ENCODE measurements around the gene NCOA4. TPM values are rescaled to one million over a fixed set of nuclear protein-coding genes. Genes with fewer than 3 reads are reported as not detected.

Gene NCOA4
- total and polyA plus RNA-seq, 2 donors, result 75.2 to 231 TPM

GRCh38 chr10:46016811-46017210 lies 13.6 kb downstream of the NCOA4 start:
- no peak overlapping the region for H3K27ac ChIP-seq (ENCODE audit: low read depth in 1 of 2, low read length in 1 of 2)
- DNase-seq (ENCODE audit: low read depth in 6 of 9, low spot score in 9 of 9), result no peak
- H3K36me3 ChIP-seq (ENCODE audit: control insufficient read depth in 2 of 2, insufficient read depth in 2 of 2, low read length in 1 of 2), result peaks cover 23 to 45% of the 10 kb centered on the region in 2 donors
- WGBS, result 99% methylated on average over 1 of the region's 1 CpG
- no peaks in the 10 kb centered on the region for H3K27me3 ChIP-seq (ENCODE audit: control insufficient read depth in 2 of 2, insufficient read depth in 1 of 2, low read length in 1 of 2)
- H3K4me1 ChIP-seq (ENCODE audit: control insufficient read depth in 2 of 2, insufficient read depth in 2 of 2, low read length in 2 of 2), result peaks cover 6 to 18% of the 10 kb centered on the region in 2 donors
- H3K4me3 ChIP-seq (ENCODE audit: low read length in 2 of 2), result no peak overlapping the region
- no peaks in the 10 kb centered on the region for H3K9me3 ChIP-seq (ENCODE audit: control insufficient read depth in 2 of 2, insufficient read depth in 1 of 2, low read length in 1 of 2)

DNA sequence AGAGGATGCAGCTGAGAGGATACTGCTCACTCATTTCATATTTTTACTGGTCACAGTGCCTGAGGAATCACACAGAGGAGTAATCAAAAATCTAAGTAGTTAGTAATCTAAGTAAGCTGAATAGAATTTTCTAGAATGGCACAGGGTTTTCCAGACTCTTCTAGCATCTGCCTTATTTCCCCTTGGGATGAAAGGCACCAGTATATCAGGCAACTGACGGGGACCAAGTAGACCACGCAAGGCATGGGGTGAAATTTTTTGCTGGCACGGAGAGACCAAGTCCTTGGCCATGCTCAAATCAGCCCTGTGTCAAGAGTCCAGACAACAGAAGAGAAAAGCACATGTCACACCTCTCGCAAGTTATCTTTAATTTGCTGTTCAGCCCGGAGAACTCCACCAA lies 14.2 kb downstream of the NCOA4 start:
- Histone ChIP-seq H3K36me3 (ENCODE audit: control insufficient read depth in 2 of 2, insufficient read depth in 2 of 2, low read length in 1 of 2) (peaks cover 27 to 50% of the 10 kb centered on the region in 2 donors), H3K4me3 (ENCODE audit: low read length in 2 of 2) (no peak overlapping the region), H3K27ac (ENCODE audit: low read depth in 1 of 2, low read length in 1 of 2) (no peak overlapping the region), H3K27me3 (ENCODE audit: control insufficient read depth in 2 of 2, insufficient read depth in 1 of 2, low read length in 1 of 2) (no peaks in the 10 kb centered on the region), H3K9me3 (ENCODE audit: control insufficient read depth in 2 of 2, insufficient read depth in 1 of 2, low read length in 1 of 2) (no peaks in the 10 kb centered on the region), H3K4me1 (ENCODE audit: control insufficient read depth in 2 of 2, insufficient read depth in 2 of 2, low read length in 2 of 2) (peaks cover 6 to 18% of the 10 kb centered on the region in 2 donors)
- 98% methylated on average over 5 of the region's 5 CpGs for WGBS
- DNase-seq (ENCODE audit: low read depth in 6 of 9, low spot score in 9 of 9), result no peak

DNA sequence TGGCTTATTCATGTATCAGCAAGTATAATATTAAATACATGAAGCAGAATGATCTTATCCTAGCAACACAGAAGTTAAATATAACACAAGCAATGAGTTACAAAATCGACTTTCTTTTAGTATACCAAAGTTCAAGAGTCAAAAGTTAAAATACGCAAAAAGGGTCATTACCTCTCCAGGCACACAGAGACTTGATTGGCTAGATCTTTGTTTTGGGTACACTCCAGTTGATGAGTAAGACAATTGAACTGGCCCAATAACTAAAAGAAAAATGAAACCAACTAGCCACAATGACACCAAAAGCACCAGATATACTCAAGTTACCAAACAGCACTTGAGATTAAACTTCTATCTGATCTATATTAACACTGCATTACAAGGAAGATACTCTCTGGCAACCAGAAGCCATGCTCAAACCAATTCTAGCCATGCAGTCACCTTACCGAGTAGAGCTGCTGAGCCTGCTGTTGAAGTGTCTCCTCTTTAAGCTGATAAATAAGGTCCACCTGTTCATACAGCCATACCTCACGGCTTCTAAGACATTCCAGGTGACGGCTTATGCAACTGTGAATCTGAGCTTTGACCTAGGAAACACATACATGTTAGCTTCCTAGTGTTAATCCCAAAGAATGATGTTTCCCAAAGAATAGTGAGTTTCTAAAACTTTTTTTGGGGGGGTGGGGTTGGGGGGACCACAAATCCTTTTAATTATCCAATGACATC lies 15.6 kb downstream of the NCOA4 start:
- no peaks in the 10 kb centered on the region for H3K27me3 ChIP-seq (ENCODE audit: control insufficient read depth in 2 of 2, insufficient read depth in 1 of 2, low read length in 1 of 2)
- peaks cover 3 to 12% of the 10 kb centered on the region in 2 donors for H3K4me1 ChIP-seq (ENCODE audit: control insufficient read depth in 2 of 2, insufficient read depth in 2 of 2, low read length in 2 of 2)
- DNase-seq (ENCODE audit: low read depth in 6 of 9, low spot score in 9 of 9), result no peak
- H3K36me3 ChIP-seq (ENCODE audit: control insufficient read depth in 2 of 2, insufficient read depth in 2 of 2, low read length in 1 of 2), result peaks cover 40 to 64% of the 10 kb centered on the region in 2 donors
- H3K9me3 ChIP-seq (ENCODE audit: control insufficient read depth in 2 of 2, insufficient read depth in 1 of 2, low read length in 1 of 2), result no peaks in the 10 kb centered on the region
- 98% methylated on average over 5 of the region's 5 CpGs for WGBS
- no peak overlapping the region for H3K27ac ChIP-seq (ENCODE audit: low read depth in 1 of 2, low read length in 1 of 2)
- H3K4me3 ChIP-seq (ENCODE audit: low read length in 2 of 2), result no peak overlapping the region

- DNase-seq (ENCODE audit: low read depth in 6 of 9, low spot score in 9 of 9), result no peak
- peaks cover 3 to 6% of the 10 kb centered on the region in 2 donors for H3K4me1 ChIP-seq (ENCODE audit: control insufficient read depth in 2 of 2, insufficient read depth in 2 of 2, low read length in 2 of 2)
- H3K9me3 ChIP-seq (ENCODE audit: control insufficient read depth in 2 of 2, insufficient read depth in 1 of 2, low read length in 1 of 2), result no peaks in the 10 kb centered on the region
- WGBS, result 98% methylated on average over 5 of the region's 5 CpGs
- no peak overlapping the region for H3K27ac ChIP-seq (ENCODE audit: low read depth in 1 of 2, low read length in 1 of 2)
- no peaks in the 10 kb centered on the region for H3K27me3 ChIP-seq (ENCODE audit: control insufficient read depth in 2 of 2, insufficient read depth in 1 of 2, low read length in 1 of 2)
- peaks cover 44 to 68% of the 10 kb centered on the region in 2 donors for H3K36me3 ChIP-seq (ENCODE audit: control insufficient read depth in 2 of 2, insufficient read depth in 2 of 2, low read length in 1 of 2)
- H3K4me3 ChIP-seq (ENCODE audit: low read length in 2 of 2), result no peak overlapping the region
These were observed 16.2 kb downstream of the NCOA4 start for GRCh38 chr10:46014206-46014605.

GRCh38 chr10:46012746-46013145 lies 17.7 kb downstream of the NCOA4 start:
- H3K9me3 ChIP-seq (ENCODE audit: control insufficient read depth in 2 of 2, insufficient read depth in 1 of 2, low read length in 1 of 2), result no peaks in the 10 kb centered on the region
- no peak for DNase-seq (ENCODE audit: low read depth in 6 of 9, low spot score in 9 of 9)
- H3K27me3 ChIP-seq (ENCODE audit: control insufficient read depth in 2 of 2, insufficient read depth in 1 of 2, low read length in 1 of 2), result no peaks in the 10 kb centered on the region
- no peaks in the 10 kb centered on the region for H3K4me1 ChIP-seq (ENCODE audit: control insufficient read depth in 2 of 2, insufficient read depth in 2 of 2, low read length in 2 of 2)
- H3K36me3 ChIP-seq (ENCODE audit: control insufficient read depth in 2 of 2, insufficient read depth in 2 of 2, low read length in 1 of 2), result peaks cover 50 to 82% of the 10 kb centered on the region in 2 donors
- 97% methylated on average over 3 of the region's 3 CpGs for WGBS
- no peak overlapping the region for H3K4me3 ChIP-seq (ENCODE audit: low read length in 2 of 2)
- H3K27ac ChIP-seq (ENCODE audit: low read depth in 1 of 2, low read length in 1 of 2), result no peak overlapping the region

- H3K27ac ChIP-seq (ENCODE audit: low read depth in 1 of 2, low read length in 1 of 2), result no peak overlapping the region
- no peak for DNase-seq (ENCODE audit: low read depth in 6 of 9, low spot score in 9 of 9)
- peaks cover 67 to 97% of the 10 kb centered on the region in 2 donors for H3K36me3 ChIP-seq (ENCODE audit: control insufficient read depth in 2 of 2, insufficient read depth in 2 of 2, low read length in 1 of 2)
- no peaks in the 10 kb centered on the region for H3K4me1 ChIP-seq (ENCODE audit: control insufficient read depth in 2 of 2, insufficient read depth in 2 of 2, low read length in 2 of 2)
- no peaks in the 10 kb centered on the region for H3K9me3 ChIP-seq (ENCODE audit: control insufficient read depth in 2 of 2, insufficient read depth in 1 of 2, low read length in 1 of 2)
- no peaks in the 10 kb centered on the region for H3K27me3 ChIP-seq (ENCODE audit: control insufficient read depth in 2 of 2, insufficient read depth in 1 of 2, low read length in 1 of 2)
- 97% methylated on average over 3 of the region's 3 CpGs for whole genome bisulfite sequencing
- H3K4me3 ChIP-seq (ENCODE audit: low read length in 2 of 2), result no peak overlapping the region
These were observed 24.2 kb downstream of the NCOA4 start for GRCh38 chr10:46006219-46006618.

DNA sequence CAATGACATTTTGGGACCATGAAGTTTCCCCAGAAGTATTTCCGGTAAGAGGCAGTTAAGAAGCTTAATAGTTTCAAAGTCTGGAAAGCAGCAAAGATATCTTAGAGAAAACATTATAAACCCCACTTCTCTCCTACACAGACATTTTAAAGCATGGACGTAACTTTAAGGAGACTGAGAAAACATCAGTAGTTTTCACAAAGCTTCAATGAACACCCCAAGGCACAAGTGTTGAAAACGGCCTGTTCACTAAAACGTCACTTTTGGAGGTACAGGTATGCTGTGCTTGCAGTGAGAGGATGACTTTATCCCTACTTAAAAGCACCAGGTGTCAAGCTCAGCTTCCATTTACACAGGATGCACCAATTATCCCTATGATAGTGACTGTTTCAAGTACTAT lies 25.0 kb downstream of the NCOA4 start:
- Histone ChIP-seq H3K27ac (ENCODE audit: low read depth in 1 of 2, low read length in 1 of 2) (no peak overlapping the region), H3K4me3 (ENCODE audit: low read length in 2 of 2) (no peak overlapping the region), H3K36me3 (ENCODE audit: control insufficient read depth in 2 of 2, insufficient read depth in 2 of 2, low read length in 1 of 2) (peaks cover 64 to 93% of the 10 kb centered on the region in 2 donors), H3K27me3 (ENCODE audit: control insufficient read depth in 2 of 2, insufficient read depth in 1 of 2, low read length in 1 of 2) (no peaks in the 10 kb centered on the region), H3K4me1 (ENCODE audit: control insufficient read depth in 2 of 2, insufficient read depth in 2 of 2, low read length in 2 of 2) (no peaks in the 10 kb centered on the region), H3K9me3 (ENCODE audit: control insufficient read depth in 2 of 2, insufficient read depth in 1 of 2, low read length in 1 of 2) (no peaks in the 10 kb centered on the region)
- 97% methylated on average over 4 of the region's 4 CpGs for WGBS
- no peak for DNase-seq (ENCODE audit: low read depth in 6 of 9, low spot score in 9 of 9)

GRCh38 chr10:46004963-46005362 lies 25.5 kb downstream of the NCOA4 start:
- H3K36me3 ChIP-seq (ENCODE audit: control insufficient read depth in 2 of 2, insufficient read depth in 2 of 2, low read length in 1 of 2), result peaks cover 64 to 89% of the 10 kb centered on the region in 2 donors
- H3K27ac ChIP-seq (ENCODE audit: low read depth in 1 of 2, low read length in 1 of 2), result no peak overlapping the region
- no peak overlapping the region for H3K4me3 ChIP-seq (ENCODE audit: low read length in 2 of 2)
- H3K27me3 ChIP-seq (ENCODE audit: control insufficient read depth in 2 of 2, insufficient read depth in 1 of 2, low read length in 1 of 2), result no peaks in the 10 kb centered on the region
- DNase-seq (ENCODE audit: low read depth in 6 of 9, low spot score in 9 of 9), result no peak
- no peaks in the 10 kb centered on the region for H3K9me3 ChIP-seq (ENCODE audit: control insufficient read depth in 2 of 2, insufficient read depth in 1 of 2, low read length in 1 of 2)
- H3K4me1 ChIP-seq (ENCODE audit: control insufficient read depth in 2 of 2, insufficient read depth in 2 of 2, low read length in 2 of 2), result no peaks in the 10 kb centered on the region
- 98% methylated on average over 2 of the region's 2 CpGs for WGBS

- Histone ChIP-seq H3K4me3 (ENCODE audit: low read length in 2 of 2) (no peak overlapping the region), H3K27ac (ENCODE audit: low read depth in 1 of 2, low read length in 1 of 2) (no peak overlapping the region), H3K4me1 (ENCODE audit: control insufficient read depth in 2 of 2, insufficient read depth in 2 of 2, low read length in 2 of 2) (no peaks in the 10 kb centered on the region), H3K9me3 (ENCODE audit: control insufficient read depth in 2 of 2, insufficient read depth in 1 of 2, low read length in 1 of 2) (peaks cover 0 to 1% of the 10 kb centered on the region in 2 donors), H3K36me3 (ENCODE audit: control insufficient read depth in 2 of 2, insufficient read depth in 2 of 2, low read length in 1 of 2) (peaks cover 69 to 83% of the 10 kb centered on the region in 2 donors), H3K27me3 (ENCODE audit: control insufficient read depth in 2 of 2, insufficient read depth in 1 of 2, low read length in 1 of 2) (no peaks in the 10 kb centered on the region)
- 97% methylated on average over 9 of the region's 9 CpGs for WGBS
- no peak for DNase-seq (ENCODE audit: low read depth in 6 of 9, low spot score in 9 of 9)
These were observed 27.3 kb downstream of the NCOA4 start for GRCh38 chr10:46002916-46003693.
